ENCODE data around the gene UBALD1. TPM values are rescaled to one million over a fixed set of nuclear protein-coding genes. Genes with fewer than 3 reads are reported as not detected.

Gene UBALD1
- total and polyA plus RNA-seq, 2 donors (not counting 1 experiment from before 2014, with no cell fraction given), result 25.6 to 31.7 TPM

GRCh38 chr16:4617880-4618279 lies 3.2 kb upstream of the UBALD1 start:
- H3K9me3 Mint-ChIP-seq (ENCODE audit: insufficient read depth), result no peaks in the 10 kb centered on the region
- 97% methylated on average over 8 of the region's 8 CpGs for WGBS (ENCODE audit: insufficient coverage)
- DNase-seq, result no peak
- H3K9me3 ChIP-seq (ENCODE audit: control extremely low read depth in 1 of 3, control insufficient read depth in 2 of 3, insufficient read depth in 1 of 3, low read length in 2 of 3), result peaks cover 0 to 9% (median 0%) of the 10 kb centered on the region in 3 donors
- H3K9ac ChIP-seq (ENCODE audit: low read length), result no peak overlapping the region
- intact Hi-C loops (cut with micrococcal nuclease), result loop anchor here (2.0 to 10.0 kb wide), 5 partner anchors 201 to 1353 kb away; partner anchors contain the start of genes ADCY9, CORO7, EEF2KMT and TRAP1
- H2AFZ ChIP-seq (ENCODE audit: insufficient read depth, low read depth, low read length, poor library complexity, severe bottlenecking), result no peak overlapping the region
- H3K27ac Mint-ChIP-seq, result no peak overlapping the region
- CTCF ChIA-PET, result interaction anchor here (0.6 to 5.4 kb wide), 3 partner anchors 8 to 130 kb away, joined by 3 to 50 read pairs (median 17); partner anchors contain the start of gene MGRN1
- no peak overlapping the region for H3K4me2 ChIP-seq (replicated peaks; ENCODE audit: low read depth, low read length, poor library complexity, severe bottlenecking)
- peaks cover 27 to 33% of the 10 kb centered on the region in 2 donors for H3K4me1 ChIP-seq (ENCODE audit: control insufficient read depth in 2 of 2, insufficient read depth in 2 of 2, low read length in 2 of 2)
- ATAC-seq (ENCODE audit: low read depth), result no peak
- H3K27ac ChIP-seq (ENCODE audit: low read length in 2 of 2), result no peak overlapping the region
- peaks cover 19% of the 10 kb centered on the region for H3K79me2 ChIP-seq (ENCODE audit: control insufficient read depth, insufficient read depth, low read length)
- TF ChIP-seq, protein P1, sequence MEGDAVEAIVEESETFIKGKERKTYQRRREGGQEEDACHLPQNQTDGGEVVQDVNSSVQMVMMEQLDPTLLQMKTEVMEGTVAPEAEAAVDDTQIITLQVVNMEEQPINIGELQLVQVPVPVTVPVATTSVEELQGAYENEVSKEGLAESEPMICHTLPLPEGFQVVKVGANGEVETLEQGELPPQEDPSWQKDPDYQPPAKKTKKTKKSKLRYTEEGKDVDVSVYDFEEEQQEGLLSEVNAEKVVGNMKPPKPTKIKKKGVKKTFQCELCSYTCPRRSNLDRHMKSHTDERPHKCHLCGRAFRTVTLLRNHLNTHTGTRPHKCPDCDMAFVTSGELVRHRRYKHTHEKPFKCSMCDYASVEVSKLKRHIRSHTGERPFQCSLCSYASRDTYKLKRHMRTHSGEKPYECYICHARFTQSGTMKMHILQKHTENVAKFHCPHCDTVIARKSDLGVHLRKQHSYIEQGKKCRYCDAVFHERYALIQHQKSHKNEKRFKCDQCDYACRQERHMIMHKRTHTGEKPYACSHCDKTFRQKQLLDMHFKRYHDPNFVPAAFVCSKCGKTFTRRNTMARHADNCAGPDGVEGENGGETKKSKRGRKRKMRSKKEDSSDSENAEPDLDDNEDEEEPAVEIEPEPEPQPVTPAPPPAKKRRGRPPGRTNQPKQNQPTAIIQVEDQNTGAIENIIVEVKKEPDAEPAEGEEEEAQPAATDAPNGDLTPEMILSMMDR (IDR thresholded peaks at IDR 0.05), result no peak
- TF ChIP-seq EZH2 (IDR thresholded peaks at IDR 0.05; ENCODE audit: borderline replicate concordance, insufficient read depth, low read depth, low read length, poor library complexity, severe bottlenecking), result no peak
- no peaks in the 10 kb centered on the region for H3K36me3 ChIP-seq (replicated peaks in 1 of 2; ENCODE audit: control extremely low read depth in 1 of 2, control insufficient read depth in 1 of 2, extremely low read depth in 1 of 2, insufficient read depth in 2 of 2, low read length in 1 of 2)
- H3K27me3 ChIP-seq (replicated peaks in 1 of 4; ENCODE audit: control extremely low read depth in 1 of 4, control insufficient read depth in 3 of 4, insufficient read depth in 4 of 4, low read length in 3 of 4), result no peaks in the 10 kb centered on the region
- H4K20me1 ChIP-seq (ENCODE audit: control insufficient read depth, insufficient read depth, low read length, poor library complexity, severe bottlenecking), result peaks cover 13% of the 10 kb centered on the region
- H3K4me3 Mint-ChIP-seq, result no peak overlapping the region
- no peak overlapping the region for H3K4me3 ChIP-seq (ENCODE audit: control extremely low read depth in 1 of 5, extremely low read depth in 1 of 5, insufficient read depth in 1 of 5, low read depth in 2 of 5, low read length in 4 of 5)
- POLR2A ChIA-PET, result no interaction called here
- H3K4me1 Mint-ChIP-seq, result peaks cover 27% of the 10 kb centered on the region
- no peaks in the 10 kb centered on the region for H3K27me3 Mint-ChIP-seq
